Measurements from ENCODE around the gene SNX17.
"Not testable (repeated sequence)": the region's sequence is repeated elsewhere in the genome, so short reads cannot be mapped to it uniquely, and the experiment has no call there.

The SNX17 gene

DNA sequence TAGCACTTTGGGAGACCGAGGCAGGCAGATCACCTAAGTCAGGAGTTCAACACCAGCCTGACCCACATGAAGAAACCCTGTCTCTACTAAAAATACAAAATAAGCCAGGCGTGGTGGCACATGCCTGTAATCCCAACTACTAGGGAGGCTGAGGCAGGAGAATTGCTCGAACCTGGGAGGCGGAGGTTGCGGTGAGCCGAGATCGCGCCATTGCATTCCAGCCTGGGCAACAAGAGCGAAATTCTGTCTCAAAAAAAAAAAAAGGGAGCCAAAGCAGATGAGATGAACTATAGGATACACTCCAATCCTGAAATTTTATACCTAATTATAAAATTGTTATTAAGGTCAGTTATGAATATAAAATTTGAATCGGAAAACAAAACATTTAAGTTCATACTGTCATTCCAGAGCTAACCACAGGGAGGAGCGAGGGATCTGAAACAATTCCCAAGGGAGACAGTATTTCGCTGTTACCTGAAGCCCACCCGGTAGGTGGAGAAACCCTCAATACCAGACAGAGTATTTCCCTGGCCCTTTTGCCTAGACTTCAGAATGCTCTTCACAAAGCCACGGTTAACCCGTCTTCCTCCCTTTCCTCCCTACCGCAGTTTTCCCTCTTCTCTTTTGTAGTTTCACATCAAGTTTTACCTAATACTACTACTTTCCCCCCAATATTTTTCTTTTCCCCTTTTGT, 37.5 kb downstream of the SNX17 start:
- no peak for DNase-seq

DNA sequence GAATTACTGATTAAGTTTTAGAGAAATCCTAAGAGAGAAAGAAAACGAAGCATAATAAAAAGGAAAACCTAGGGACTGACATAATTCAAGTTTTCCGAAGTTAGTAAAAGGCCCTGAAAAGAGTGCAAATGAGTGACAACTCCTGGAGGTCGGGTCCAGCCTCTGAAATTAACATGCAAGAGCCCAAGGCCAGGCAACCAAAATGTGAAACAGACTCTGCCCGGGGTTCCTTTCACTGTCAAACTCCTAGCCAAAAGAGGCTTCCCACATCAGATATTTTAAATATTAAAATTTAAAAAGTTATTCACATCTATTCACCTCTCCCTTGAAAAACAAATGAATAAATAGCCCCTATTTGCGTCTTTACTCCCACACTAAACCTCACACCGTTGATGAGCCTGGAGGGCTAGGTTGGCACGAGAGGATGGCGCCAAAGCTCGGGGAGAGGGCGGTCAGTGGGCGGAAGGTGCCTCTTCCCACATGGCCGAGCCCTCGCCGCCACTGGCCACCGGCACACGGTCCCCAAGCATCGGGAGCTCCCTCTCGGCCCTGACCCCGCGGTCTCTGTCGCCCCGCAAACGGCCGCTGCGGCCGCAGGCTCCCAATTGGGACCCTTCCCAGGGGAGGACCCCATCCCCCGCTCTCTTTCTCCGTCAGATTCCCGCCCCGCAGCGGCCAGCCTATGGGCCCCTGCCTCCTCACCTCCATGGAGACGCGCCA, 38.3 kb downstream of the SNX17 start:
- peak in 1 of 2 experiments; percentile 9 for DNase-seq

DNA sequence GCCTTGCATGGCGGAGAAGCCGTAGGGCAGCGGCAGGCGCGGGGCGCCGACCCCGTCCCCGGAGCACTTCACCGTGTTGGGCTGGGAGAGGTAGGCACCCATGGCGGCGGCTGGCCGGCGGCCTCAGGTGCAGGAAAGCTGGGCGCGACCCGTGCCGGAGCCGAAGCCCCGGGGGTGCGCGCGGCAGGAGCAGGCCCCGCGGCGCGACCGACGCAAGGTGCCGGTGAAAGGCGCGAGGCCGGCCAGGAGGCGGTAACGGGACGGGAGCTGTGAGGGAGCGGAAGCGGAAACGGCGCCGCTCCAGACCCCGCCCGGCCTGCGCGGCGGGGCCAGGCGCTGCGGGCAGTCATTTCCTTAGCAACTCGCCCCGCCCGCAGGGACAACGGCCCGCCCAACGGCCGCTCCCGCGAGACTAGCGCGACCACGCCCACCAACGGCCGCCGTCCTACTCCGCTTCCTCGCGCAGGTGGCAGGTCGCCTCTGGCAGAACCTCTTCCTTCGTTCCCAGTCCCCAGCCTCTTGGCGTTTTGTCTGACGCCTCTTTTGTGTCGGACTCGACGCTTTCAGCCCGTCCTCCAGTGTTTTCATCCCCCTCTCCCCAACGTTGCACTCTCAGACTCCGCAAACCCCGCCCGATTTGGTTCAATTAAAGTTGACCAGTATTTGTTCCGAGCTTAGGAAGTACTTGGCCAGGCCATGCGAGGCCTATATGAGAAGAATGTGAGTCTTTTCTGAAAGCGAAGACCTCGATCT, 39.1 kb downstream of the SNX17 start, which contains the start of gene PPM1G:
PPM1G (minus strand) TSS at position 271 of the 753 bp plus-strand sequence; CDS start at position 102, 169 bp downstream.
- DNase-seq, result peak; percentile 94 to 96

DNA sequence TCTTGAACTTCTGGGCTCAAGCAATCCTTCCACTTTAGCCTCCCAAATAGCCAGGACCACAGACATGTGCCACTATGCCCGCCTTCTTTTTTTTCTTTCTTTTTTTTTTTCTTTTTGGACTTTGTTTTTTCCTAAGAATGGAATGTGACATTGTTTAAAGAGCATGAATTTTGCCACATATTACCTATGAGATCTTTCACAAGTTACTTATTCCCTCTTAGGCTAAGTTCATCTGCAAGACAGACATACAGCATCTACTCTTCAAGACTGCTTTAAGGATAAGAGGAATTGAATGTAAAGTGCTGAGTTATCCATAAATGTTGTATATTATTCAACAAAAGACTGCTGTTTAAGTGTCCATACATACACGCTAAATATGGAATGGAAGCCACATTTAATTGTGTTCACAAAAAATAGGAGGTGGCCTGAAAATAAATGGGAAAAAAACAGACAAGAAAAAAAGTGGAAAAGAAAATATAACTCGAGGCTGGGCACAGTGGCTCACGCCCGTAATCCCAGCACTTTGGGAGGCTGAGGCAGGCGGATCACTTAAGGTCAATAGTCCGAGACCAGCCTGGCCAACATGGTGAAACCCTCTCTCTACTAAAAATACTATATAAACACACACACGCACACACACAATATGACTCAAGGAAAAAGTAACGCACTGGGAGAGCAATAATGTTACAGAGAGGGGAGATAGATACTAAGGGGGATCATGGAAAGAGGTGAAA, 42.2 kb downstream of the SNX17 start:
- no peak for DNase-seq

DNA sequence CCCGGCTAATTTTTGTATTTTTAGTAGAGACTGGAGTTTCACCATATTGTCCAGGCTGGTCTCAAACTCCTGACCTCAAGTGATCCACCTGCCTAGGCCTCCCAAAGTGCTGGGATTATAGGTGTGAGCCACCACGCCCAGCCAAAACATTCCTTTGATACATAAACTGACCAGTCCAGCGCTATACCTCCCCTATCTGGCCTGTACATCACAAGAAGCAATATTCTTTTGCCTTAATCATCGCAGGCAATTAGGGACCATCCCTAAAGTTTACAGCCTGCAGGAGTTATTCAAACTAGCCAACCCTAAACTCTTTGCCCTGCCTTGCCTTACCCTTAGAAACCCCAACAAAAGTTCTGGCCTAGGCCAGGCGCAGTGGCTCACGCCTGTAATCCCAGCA, 45.7 kb downstream of the SNX17 start:
- no peak for DNase-seq

DNA sequence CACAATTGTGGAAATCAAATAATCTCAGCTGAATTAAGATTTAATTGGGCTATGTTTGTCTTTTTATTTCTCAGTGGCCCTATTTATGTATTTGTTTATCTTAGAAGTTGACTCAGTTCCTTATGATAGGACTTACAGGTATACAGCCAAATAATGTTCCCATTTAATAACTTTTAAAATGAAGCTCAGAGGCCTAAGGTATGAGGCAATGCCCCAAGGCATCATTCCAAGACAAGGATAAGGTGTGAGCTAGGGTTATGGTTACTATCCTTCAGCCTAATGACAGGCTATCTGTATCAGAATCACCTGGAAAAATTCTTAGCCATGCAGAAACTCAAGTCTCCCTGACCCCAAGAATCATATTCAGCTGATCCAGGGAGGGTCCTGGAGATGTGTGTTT, 50.6 kb downstream of the SNX17 start:
- DNase-seq, result no peak

DNA sequence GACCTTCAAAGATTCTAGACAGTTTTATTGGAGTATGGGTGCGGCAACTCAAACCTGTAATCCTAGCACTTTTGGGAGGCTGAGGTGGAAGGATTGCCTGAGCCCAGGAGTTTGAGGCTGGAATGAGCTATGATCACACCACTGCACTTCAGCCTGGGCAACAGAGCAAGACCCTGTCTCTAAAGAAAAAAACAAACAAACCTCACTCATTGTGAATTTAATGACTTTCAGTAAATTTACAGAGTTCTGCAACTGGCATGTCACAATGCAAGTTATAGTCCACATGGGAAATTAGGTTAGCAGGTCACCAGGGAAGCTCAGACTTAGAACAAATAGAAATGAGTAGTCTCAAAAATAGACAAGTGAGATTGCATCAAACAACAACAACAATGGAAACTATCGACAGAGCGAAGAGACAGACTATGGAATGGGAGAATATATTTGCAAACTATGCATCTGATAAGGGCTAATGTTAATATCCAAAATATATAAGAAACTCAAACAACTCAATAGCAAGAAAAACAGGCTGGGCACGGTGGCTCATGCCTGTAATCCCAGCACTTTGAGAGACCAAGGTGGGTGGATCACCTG, 51.3 kb downstream of the SNX17 start:
- DNase-seq, result no peak

DNA sequence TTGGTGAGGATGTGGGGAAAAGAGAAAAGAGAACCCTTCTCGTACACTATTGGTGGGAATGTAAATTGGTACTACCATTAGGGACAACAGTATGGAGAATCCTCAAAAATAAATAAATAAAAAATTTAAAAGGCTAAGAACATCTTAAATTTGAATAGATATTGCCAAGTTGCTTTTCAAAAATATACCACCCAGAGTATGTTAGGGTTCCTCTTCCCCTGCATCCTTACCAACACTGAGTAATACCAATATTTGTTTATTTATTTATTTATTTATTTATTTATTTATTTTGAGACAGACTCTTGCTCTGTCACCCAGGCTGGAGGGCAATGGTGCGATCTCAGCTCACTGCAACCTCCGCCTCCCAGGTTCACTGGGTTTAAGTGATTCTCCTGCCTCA, 52.5 kb downstream of the SNX17 start:
- no peak for DNase-seq

DNA sequence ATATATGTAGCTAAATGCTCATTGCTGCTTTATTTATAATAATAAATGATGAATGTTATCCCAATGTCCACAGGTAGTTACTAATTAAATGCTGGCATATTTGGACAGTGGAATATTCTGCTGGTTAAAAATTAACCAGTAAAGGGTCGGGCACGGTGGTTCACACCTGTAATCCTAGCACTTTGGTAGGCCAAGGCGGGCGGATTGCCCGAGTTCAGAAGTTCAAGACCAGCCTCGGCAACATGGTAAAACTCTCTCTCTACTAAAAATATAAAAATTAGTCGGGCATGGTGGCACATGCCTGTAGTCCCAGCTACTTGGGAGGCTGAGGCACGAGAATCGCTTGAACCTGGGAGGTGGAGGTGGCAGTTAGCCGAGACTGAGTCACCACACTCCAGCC, 54.6 kb downstream of the SNX17 start:
- DNase-seq, result not testable (repeated sequence)
